HG03175 (cell line): ENCODE results near the gene CYP11A1.

Experiments
- ATAC-seq: cut with Tn5 transposase; IDR thresholded peaks from one replicate; pipeline ENCODE4 v1.9.1; 2021; ENCODE audit warnings: mild to moderate bottlenecking, moderate library complexity; ENCODE audit not compliant: unreplicated experiment

Gene CYP11A1

DNA sequence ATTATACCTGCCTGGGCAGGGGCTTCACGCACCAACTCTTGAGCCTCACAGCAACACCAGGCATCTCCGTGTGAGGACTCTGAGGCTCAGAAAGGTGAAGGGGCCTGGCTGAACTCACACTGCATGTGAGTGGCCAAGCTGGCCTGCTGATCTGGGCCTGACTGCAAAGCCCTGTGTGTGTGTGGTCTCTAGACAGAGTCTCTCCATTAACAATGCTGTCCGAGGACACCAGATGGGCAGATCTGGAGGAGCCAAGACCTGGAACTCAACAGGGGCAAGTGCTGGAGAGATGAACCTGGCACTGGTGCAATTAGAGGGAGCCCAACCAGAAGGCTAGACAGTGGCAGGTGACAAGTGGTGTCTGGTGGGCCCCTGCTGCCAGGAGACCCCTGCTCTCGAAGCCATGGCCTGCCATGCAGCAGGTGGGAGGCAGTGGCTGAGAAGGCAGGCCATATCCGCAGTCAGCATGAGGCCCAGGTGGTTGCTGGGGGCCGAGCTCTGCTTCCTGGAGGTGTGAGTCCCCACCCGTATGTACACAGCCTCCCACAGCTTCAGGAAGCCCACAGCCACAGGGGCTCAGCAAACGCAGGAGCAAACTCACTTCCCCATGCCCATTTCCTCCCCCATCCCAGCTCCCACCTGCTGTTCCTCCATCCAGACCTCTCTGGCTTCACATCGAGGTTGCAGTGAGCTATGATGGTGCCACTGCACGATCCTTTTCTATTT is 39.0 kb downstream of the CYP11A1 start:
- no peak for ATAC-seq

DNA sequence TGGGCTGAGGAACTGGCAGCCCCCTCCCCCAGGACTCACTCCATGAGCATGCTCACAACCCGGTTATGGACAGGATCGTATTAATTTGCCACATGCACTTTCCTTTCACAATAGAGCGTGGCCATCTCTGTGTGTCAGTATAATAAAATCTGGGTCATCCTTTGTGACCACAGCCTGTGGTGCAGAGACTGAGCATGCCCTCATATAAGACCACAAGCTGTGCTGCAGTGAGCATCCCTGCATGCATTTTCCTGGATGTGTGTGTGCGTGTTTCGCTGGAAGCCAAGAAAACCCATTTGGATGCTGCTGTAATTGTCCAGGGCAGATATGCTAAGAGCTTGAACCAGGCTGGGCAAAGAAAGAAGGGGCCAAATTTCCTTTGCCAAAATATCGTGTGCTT is 39.7 kb downstream of the CYP11A1 start:
- no peak for ATAC-seq

DNA sequence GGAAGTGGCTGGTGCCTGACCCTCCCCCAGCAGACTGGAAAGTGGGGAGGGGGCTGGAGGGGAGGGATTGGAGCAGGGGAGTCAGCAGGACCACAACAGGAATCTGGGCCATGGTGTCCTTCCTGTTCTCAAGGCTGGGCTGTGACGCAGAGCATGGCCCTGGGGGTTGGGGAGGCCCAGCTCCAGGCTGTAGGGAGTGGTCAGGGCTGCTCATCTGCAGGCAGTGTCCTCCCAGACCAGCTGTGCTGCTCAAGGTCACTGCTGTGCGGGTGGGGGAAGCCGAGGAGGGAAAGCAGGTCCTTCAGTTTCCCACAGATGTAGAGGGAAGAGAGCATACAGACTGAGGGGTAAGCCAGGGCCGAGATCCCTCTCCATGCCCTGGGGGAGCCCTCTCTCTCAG is 40.7 kb downstream of the CYP11A1 start:
- ATAC-seq: no peak

DNA sequence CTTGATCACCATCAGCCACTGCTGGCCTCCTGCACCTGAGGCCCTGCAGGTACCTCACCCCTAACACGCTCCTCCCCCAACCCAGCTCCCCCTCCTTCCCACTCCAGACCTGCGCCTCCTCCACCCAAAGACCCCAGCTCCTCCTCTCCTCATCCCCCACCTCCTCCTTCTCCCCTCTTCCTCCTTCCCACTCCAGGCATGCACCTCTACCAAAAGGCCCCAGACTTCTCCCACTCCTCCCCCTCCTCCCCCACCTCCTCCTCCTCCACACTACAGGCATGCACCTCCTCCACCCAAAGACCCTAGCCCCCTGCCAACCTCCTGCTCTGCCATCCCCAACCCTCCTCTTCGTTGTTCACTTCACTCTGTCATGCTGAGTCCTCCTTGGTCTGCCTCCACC is 42.7 kb downstream of the CYP11A1 start:
- ATAC-seq: no peak

DNA sequence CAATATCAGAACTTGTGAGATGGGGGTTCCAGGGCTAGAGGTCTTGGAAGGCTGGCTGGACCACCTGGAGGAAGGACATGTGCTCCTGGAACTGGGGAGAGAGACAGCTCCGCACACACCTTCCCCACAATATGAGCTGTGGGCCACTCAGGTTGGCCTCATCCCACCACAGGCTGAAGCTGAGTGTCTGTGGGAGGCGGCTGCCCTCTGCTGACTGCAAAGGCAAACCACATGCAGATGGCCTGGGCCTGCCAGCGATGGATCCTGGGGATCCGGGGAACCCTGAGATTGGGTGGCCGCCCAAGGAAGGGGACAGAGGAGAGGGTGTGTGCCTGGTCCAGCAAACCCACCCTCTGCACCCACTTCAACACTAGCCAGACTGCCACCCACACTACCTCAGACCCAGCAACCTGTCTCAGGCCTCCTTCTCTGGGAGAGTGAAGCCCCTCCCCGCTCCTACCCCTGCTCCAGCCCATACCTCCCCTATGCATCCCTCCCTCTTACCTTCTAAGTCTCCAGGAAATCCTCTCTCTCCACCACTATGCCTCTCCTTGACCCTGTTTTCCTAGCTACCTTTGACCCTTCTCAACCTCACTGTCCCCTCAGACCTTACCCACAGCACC is 44.8 kb downstream of the CYP11A1 start:
- ATAC-seq: no peak

DNA sequence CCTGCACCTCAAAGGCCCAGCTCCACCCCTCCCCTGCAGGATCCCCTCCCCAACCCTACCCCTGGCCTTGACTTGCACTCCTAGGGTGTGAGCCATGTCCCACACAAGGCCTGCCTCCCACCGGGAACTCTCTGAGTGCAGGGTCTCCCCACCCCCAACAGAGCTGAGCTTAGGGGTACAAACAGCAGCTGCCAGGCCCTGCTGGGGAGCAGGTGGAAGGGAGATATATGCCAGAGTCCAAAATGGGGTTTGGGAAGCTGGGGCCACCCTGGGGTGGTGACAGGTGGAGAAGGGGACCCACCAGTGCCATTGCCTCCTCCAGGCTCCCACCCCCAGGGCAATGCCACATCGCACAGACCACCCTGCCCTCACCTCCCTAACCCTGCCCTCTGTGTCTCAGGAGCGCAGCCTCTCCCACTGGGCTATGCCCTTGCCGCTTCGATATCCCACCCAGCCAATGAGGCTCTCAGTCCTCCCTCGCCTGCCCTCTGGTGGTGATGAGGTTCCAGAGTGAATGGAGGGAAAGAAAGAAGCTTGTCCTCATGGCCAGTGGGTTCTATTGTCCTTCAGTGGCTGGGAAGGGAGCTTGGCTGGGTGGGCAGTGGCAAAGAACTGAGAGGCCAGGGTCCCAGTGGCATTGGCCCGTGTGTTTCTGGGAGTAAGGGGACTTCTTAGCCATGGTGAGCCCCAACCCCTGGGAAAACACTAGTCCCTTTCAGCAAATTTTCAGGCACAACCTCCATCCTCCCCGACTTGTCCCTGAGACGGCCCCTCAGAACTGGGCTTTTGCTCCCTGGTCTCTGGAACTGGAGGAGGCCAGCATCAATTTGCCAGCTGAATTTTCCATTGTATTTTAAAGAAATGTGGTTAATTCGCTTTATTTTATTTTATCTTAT is 46.8 kb downstream of the CYP11A1 start:
- no peak for ATAC-seq

DNA sequence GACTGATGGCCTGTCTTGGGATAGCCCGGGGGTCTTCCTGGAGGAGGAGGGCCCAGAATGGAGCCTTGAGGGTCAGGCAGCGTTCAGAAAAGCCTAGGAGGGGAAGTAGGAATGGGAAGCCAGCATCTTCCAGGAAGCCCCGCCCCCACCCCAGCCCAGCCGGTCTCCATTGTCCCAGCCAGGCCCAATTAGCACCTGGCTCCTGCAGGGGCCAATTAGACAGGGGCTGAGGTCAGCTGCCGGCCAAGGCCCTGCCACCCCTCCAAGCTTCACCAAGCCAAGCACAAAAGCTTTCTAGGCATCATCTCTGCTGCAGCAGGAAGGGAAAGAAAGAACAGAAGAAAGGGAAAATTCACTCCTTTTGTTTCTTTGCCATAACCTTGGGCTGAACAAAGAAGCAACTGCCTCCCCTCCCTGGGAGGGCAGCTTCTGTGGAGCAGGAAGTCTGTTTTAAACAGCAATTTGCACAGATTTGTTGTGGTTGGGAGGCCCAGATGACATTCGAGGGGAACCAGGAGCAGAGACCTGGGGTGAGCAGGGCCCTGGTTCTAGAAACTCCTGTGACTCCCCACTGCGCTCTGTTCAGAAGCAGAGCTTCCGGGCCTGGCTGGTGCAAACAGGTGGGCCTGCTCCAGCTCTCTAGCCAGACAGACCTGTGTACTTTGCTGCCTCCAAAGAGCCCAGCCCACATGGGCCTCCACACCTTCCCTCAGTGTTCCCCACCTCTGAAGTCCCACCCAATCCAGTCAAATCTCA is 47.7 kb downstream of the CYP11A1 start:
- ATAC-seq: no peak

DNA sequence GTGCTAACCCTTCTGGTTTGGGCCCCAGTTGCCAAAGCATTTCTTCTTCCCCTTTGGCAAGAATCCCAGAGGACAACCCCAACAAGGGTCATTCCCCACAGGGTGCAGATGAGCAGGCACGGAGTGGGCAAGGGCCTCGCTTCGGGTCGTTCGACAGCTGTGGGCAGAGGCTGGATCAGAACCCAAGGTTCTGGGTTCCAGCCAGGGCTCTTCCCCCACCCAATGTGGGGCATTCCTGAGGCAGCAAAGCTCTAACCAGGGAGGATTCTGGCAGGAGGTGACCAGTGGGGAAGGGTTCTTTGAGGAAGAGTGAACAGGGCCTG is 48.3 kb downstream of the CYP11A1 start:
- no peak for ATAC-seq

DNA sequence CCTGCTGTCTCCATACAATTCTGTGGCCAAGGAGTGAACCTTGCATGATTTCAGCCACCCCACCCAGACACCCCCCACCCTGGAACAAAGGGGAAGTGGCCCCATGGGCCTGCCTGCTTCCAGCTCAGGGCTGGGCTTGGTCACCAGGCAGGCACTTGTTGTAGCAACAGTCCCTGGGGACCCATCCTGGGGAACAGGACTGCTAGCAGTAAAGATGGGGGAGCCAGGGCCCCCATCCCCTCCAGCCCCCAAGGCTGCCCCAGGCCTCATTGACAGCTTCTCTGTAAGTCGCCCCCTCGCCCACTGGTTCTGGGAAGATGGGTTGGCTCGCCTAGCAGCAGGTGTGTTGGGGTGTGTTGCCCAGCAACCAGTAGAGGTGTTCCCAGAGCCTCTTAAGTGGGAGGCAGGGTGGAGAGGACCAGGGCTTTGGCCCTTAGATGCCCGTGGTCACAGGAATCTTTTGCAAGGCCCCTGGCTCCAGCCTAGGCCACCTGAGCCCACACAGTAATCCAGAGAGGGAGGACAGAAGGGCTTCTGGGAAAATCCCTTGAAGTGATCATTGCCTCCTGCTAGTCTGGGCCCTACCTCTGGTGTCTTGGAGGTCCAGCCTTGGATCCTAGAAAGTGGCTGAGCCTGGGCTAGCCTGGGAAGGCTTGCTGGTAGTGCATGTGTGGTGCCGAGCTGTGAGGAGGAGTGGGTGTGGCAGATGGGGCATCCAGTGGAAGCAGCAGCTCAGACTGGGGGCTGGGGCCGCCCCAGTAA is 48.9 kb downstream of the CYP11A1 start:
- ATAC-seq: no peak

DNA sequence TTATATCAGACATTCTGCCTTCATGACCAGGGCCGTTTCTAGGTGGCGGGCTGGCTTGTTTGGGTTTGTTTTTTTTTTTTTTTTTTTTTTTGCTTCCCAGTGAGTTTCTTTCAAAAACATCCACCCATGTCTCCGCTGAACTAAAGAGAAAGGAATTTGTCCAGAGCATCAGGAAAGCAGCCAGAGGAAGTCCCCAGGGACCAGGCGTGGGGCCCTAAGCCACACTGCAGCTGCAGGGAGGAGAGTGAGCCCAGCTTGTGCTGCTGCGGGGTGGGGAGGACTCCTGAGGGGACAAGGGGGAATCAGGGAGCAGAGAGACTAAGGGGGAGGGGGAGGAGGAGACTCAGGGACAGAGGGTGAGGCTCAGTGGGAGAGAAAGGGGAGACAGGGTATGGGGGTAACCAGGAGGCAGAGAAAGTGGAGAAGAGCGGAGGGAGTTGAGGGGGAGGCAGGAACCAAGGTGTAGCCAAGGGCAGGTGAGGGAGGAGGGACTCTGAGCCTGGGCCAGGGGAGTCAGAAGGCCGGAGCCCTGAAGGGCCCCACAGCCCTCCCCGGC is 49.5 kb downstream of the CYP11A1 start:
- ATAC-seq: no peak

DNA sequence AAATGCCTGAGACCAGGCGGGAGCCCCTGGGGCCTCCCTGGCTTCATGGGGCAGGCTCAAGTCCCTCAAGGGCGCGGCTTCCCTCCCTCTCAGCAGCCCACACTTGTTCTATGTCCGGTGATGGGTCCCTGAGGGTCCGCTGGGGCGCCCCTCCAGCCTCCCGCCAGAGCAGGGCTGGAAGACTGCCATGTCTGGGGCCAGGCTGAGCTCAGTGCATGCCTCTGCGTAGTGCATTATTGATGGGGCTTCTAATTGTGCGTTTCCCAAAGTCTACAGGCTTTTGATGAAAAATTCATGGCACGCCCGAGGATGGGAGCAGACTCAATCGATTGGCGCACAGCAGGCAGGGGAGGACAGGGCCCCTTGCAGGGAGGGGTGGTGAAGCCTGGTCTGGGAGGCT is 51.3 kb downstream of the CYP11A1 start:
- no peak for ATAC-seq

DNA sequence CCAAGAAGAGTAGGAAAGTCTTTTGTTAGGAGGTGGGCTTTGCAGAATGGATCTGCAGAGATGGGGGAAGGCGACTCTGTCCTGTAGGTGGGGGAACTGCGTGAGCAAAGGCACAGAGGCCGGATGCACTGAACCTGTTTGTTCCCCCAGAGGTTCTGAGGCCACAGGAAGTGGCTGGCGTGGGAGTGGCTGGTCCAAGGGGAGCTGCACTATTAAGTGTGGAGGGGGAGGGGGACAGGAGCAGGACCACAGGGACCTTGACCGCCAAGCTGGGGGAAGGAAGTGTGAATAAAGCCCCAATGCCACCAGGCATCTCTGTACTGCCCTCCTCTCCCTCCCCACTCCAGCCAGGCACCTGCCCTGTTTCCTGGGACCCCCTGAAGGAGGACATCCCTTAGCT is 51.8 kb downstream of the CYP11A1 start:
- ATAC-seq: no peak

DNA sequence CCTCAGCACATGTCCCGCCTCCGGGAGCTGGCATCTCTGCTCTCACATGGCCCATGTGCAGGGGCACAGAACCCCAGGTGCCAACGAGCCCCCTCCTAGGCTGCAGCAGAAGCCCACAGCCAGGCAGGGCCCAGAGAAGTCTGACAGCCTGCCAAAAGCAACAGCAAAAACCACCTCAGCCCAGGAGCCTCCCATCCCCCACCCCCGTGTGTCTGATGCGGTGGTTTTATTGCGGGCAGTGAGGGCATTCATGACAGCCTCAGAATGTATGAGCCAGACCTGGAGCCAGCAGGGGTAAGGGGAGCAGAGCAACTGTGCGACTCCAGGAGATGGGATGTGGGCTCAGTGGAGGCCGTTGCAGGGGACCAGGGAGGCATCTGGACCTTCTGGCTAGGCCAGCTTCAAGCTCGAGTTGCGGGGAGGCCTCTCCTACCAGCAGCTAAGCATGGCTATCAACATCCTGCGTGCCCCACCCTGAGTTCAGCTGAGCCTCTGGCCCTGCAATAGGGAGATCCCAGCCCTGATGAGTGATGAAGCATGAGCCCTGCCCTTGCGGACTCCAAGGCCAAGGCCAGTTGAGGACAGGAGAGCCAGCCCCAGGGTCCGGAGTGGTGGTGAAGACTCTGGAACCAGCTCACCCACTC is 52.5 kb downstream of the CYP11A1 start:
- no peak for ATAC-seq

DNA sequence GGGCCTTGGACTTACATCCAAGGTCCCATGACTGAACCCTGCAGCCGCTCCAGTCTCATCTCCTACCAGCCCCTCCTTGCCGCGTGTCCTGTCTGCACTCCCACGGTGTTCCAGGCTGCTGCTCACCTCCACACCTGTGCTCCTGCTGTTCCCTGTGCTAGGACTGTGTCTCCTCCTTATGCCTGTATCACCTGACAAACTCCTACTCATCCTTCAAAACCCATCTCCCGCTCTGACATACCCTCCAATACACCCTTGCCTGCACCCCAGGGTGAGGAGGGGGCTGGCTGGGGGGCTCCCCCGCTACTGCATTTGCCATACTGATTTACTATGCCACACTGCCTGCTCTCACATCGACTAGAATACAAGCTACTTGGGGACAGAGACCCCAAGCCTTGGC is 53.6 kb downstream of the CYP11A1 start:
- no peak for ATAC-seq

DNA sequence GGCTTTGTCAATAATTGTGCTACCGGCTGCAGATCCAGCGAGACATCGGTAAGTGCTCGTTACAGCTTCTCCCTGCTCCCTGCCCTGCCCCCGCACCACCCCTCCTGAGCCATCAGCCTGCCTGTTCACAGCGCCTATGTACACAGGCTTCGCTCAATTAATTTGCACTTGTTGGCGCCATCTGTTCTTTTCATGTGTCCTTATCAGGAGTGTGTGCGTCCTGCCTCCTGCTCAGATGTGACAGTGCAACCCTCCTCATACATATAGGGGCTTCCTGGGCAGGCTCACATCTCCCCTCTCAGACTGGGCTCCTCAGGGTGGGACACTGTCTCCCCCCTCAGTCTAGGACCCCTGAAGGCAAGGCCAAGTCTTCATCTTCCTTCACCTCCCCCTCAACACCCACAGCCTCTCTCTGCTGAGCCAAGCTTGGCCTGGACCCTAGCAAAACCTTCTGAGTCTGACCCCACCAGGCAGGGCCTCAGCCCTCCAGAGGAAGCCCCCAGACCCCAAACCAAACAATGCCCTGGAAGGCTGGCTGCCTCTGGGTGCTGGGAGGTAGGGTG is 54.9 kb downstream of the CYP11A1 start:
- no peak for ATAC-seq

DNA sequence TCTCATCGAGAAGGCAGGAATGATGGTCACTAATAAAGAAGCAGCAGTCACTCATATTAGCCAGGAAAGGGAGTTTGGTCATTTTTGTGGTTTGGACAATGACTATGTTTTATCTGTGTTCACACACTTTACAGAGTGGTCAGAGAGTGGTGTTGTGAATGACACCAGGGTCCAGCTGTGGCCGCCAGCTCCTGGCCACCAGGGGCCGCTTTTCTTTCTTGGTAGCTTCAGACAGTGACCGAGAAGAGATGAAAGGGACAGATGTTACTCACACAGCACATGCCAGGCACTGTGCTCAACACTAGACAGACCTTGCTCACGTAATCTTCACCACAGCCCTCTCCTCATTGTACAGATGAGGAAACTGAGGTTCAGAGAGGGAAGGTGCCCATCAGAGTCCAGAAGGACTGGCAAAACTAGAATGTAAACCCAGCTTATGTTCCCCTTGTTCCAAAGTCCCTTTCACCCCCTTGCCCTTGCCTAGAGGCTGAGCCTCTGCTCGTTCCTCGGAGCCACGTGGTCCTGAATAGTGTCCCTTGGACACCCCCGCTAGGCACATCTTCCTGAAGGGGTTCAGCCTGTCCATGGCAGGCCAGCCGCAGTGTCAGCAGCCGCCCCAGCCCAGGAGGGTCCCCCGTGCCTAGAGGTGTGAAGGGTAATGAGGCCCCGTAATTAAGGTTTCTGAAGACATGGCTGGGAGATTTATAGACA is 55.6 kb downstream of the CYP11A1 start:
- ATAC-seq: no peak

DNA sequence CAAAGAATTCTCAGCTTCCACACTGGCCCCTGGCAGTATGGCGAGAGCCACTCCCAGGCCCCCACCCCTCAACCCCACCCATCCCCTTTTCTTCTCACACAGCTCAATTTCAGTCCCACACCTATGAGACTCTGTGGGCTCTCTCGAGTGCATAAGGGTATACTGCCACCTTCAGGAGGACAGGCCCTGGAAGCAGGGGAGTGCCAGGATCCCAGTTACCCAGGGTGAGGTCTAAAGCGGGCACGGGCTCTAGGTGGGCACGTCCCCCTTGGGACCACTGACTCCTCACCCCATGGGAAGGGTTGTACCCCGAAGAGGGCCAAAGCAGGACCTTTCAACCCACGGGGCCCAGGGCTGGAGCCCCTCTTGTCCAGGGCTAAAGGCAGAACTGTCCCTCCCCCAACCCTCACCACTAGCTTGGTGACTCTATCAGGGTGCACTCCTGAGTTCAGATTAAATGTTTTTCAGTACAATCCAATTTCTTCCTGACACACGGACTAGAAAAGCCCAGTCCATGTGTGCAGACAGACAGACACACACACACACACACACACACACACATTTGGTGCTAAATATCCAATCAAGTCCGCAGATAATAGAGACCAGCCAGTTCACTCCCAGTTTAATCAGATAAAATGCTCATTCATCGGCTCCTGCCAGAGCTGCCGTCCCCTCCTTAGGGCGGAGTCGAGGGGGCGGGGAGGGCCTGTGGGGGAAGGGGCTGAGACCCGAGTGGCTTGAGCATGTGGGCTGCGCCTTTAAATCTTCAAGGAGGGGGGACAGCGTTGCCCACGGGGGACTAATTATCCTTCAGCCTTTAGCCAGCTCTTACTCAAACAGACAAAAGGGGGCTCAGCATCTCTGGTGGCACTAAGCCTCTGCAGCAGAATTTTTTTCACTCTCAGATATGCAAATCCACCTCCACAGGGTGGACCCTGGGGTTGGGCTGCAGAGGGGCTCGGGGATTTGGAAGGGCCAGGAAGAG is 59.3 kb downstream of the CYP11A1 start:
- ATAC-seq: no peak

DNA sequence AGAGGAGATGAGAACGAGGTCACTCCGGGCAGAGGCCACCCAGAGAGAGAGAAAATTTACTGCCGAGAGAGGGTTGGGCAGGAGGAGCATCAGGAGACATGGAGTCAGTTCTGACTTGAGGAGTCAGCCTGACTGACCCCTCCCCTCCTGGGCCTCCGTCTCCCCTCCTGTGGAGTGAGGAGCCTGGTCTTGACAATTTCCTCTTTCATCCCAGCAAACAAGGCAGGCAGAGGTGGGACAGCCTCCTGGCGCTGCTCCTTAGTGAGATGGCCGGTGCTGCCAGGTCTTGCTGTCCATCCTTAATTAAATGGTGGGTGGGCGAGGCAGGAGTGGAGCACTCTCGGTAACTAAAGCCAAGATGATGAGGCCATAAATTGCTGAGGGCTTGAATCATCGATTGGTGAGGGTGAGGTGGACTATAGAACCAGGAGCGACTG is 60.6 kb downstream of the CYP11A1 start:
- ATAC-seq: no peak
